ENCODE results near the gene MYO1B.

MYO1B gene

GRCh38 chr2:191255756-191256312 is 10.6 kb downstream of the MYO1B start:
- H3K27ac ChIP-seq = no peak overlapping the region
- TF ChIP-seq, protein P1, sequence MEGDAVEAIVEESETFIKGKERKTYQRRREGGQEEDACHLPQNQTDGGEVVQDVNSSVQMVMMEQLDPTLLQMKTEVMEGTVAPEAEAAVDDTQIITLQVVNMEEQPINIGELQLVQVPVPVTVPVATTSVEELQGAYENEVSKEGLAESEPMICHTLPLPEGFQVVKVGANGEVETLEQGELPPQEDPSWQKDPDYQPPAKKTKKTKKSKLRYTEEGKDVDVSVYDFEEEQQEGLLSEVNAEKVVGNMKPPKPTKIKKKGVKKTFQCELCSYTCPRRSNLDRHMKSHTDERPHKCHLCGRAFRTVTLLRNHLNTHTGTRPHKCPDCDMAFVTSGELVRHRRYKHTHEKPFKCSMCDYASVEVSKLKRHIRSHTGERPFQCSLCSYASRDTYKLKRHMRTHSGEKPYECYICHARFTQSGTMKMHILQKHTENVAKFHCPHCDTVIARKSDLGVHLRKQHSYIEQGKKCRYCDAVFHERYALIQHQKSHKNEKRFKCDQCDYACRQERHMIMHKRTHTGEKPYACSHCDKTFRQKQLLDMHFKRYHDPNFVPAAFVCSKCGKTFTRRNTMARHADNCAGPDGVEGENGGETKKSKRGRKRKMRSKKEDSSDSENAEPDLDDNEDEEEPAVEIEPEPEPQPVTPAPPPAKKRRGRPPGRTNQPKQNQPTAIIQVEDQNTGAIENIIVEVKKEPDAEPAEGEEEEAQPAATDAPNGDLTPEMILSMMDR (conservative IDR thresholded peaks at IDR 0.05) = no peak
- no peak for TF ChIP-seq ZFX (IDR thresholded peaks at IDR 0.05)

GRCh38 chr2:191257934-191258333 is 12.7 kb downstream of the MYO1B start:
- TF ChIP-seq, protein P1 (conservative IDR thresholded peaks at IDR 0.05) = no peak
- no peak for TF ChIP-seq ZFX (IDR thresholded peaks at IDR 0.05)
- no peak overlapping the region for H3K27ac ChIP-seq

DNA sequence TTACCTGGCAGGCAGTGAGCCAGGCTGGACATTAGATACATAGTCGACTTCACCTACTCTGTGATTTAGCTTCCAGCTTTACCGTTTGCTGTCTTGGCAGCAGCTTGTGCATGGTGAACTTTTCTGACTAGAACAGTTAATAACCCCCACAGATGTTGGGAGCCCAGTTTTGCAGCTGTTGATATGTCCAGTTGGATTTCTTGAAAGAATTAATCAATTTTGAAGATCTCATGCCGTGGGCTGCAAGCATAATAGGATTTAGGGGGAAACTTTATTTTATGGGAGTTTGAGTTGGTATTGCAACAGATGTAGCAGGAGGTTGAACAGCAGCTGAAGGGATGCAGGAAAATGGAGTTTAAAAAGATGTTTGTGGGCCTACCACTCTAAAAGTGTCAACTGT is 13.8 kb downstream of the MYO1B start:
- TF ChIP-seq ZFX (IDR thresholded peaks at IDR 0.05) = no peak
- TF ChIP-seq, protein P1 (conservative IDR thresholded peaks at IDR 0.05) = no peak
- H3K27ac ChIP-seq = no peak overlapping the region

GRCh38 chr2:191262436-191262835 is 17.2 kb downstream of the MYO1B start:
- TF ChIP-seq ZFX (IDR thresholded peaks at IDR 0.05) = no peak
- TF ChIP-seq, protein P1 (conservative IDR thresholded peaks at IDR 0.05) = no peak
- peak overlapping the region; percentile 63 for H3K27ac ChIP-seq

DNA sequence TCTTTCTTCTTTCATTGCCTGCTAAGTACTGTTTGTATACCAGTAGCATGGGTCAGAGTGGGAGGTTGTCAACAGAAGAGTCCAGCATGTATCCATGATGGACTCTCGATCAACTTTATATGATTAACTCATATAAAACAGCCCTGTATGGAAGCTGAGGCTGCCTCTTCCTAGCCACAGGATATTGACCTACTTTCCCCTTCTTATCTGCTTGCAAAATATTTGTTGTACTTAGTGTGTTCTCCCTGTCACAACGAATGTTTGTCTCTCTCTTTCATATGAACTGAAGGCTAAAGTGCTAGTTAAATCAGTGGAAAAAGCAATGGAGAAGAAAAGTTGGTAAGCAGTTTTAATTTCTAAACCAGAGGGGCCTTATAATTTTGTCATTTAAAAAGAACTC is 17.8 kb downstream of the MYO1B start:
- TF ChIP-seq, protein P1 (conservative IDR thresholded peaks at IDR 0.05) = no peak
- H3K27ac ChIP-seq = no peak overlapping the region

DNA sequence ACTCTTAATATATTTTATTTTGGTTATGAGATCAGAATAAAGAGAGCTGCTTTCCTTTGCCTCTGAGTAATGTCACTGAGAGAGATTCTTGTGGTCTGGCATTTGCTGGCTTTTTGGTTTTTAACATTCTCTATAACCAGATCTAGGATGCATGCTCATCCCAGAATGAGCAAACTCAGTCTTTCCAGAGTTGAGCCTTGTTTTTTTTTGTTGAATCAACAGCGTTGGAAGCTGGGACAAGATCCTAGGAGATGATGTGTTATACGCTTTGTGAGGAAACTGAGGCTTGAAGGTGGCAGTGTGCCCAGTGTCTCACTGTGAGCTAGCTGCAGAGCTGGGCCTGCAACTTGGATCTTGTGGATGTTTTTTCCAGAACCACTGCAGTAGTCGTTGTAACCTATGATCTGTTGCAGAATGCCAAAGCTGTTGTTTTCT is 19.5 kb downstream of the MYO1B start:
- TF ChIP-seq, protein P1 (conservative IDR thresholded peaks at IDR 0.05) = no peak
- TF ChIP-seq ZFX (IDR thresholded peaks at IDR 0.05) = no peak
- H3K27ac ChIP-seq = peak overlapping the region; percentile 53; the same call in 1 of the 2 replicates

DNA sequence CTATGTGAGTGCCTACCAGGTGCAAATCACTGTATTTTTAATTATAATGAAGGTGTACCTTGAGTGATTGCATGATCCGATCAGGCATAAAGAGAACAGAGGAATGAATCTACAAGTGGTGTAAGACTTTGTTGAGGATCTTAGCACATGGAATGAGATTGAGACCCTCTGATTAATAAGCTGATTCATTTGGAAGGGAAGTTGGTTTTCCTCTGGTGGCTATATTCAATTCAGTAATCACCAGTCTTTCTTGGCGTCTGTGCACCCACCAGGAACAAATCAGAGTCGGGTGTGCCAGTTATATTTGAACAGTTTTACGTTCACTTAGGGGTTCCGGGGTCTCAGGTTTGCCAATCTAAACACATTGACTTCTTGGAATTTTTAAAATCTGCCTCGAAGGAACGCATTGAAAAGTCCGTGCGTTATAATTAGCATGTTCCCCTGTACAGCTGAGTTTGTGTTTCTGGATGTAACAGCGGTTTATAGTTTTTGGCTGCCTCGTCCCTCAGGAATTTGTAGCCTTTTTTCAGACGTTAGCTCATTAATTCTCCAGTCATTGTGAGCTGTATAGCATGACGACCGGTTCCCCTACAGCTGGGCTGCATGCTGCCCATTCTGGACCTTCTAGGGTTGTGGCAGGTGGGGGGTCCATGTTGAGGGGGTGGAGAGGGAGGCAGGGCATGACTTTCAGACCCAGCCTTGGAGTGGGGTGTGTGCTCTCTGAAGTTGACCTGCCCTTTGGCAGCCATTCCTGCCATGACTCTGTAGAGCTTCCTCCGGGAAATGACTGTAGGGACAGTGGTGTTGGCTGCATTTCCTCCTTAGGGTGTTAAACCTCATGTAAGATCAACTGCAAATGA is 20.3 kb downstream of the MYO1B start:
- TF ChIP-seq, protein P1 (conservative IDR thresholded peaks at IDR 0.05) = no peak
- no peak for TF ChIP-seq ZFX (IDR thresholded peaks at IDR 0.05)
- H3K27ac ChIP-seq = peak overlapping the region; percentile 38; the same call in 1 of the 2 replicates
